ENCODE data around the gene MAN1A1.

The MAN1A1 gene

GRCh38 chr6:119361209-119361608 is 11.6 kb upstream of the MAN1A1 start:
- TF ChIP-seq CEBPB (IDR thresholded peaks at IDR 0.05), result no peak
- no peak for TF ChIP-seq YY1 (IDR thresholded peaks at IDR 0.05; ENCODE audit: low read depth)
- TF ChIP-seq, protein P1, sequence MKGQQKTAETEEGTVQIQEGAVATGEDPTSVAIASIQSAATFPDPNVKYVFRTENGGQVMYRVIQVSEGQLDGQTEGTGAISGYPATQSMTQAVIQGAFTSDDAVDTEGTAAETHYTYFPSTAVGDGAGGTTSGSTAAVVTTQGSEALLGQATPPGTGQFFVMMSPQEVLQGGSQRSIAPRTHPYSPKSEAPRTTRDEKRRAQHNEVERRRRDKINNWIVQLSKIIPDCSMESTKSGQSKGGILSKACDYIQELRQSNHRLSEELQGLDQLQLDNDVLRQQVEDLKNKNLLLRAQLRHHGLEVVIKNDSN (IDR thresholded peaks at IDR 0.05), result no peak
- no peak for TF ChIP-seq TAF1 (IDR thresholded peaks at IDR 0.05; ENCODE audit: low read depth)
- no peak for TF ChIP-seq REST (IDR thresholded peaks at IDR 0.05; ENCODE audit: low read depth)
- TF ChIP-seq ZBTB7A (IDR thresholded peaks at IDR 0.05; ENCODE audit: low read depth), result no peak
- no peak for TF ChIP-seq EP300 (IDR thresholded peaks at IDR 0.05; ENCODE audit: borderline replicate concordance)
- no peak for TF ChIP-seq CREB1 (IDR thresholded peaks at IDR 0.05; ENCODE audit: low read depth)
- TF ChIP-seq FOXM1 (IDR thresholded peaks at IDR 0.05; ENCODE audit: borderline replicate concordance, low read depth), result no peak
- TF ChIP-seq NFIC (IDR thresholded peaks at IDR 0.05), result no peak
- TF ChIP-seq RAD21 (IDR thresholded peaks at IDR 0.05; ENCODE audit: low read depth), result no peak

- no peak for TF ChIP-seq TEAD4 (IDR thresholded peaks at IDR 0.05)
- no peak for TF ChIP-seq MAX (IDR thresholded peaks at IDR 0.05)
- TF ChIP-seq ZBTB7A (IDR thresholded peaks at IDR 0.05; ENCODE audit: low read depth), result no peak
- no peak for TF ChIP-seq EP300 (IDR thresholded peaks at IDR 0.05; ENCODE audit: borderline replicate concordance)
- TF ChIP-seq TAF1 (IDR thresholded peaks at IDR 0.05; ENCODE audit: low read depth), result no peak
- no peak for TF ChIP-seq FOXM1 (IDR thresholded peaks at IDR 0.05; ENCODE audit: borderline replicate concordance, low read depth)
- TF ChIP-seq RAD21 (IDR thresholded peaks at IDR 0.05; ENCODE audit: low read depth), result no peak
- no peak for TF ChIP-seq TCF12 (IDR thresholded peaks at IDR 0.05; ENCODE audit: low read depth)
- TF ChIP-seq NFIC (IDR thresholded peaks at IDR 0.05), result no peak
- TF ChIP-seq REST (IDR thresholded peaks at IDR 0.05; ENCODE audit: low read depth), result no peak
- TF ChIP-seq YY1 (IDR thresholded peaks at IDR 0.05; ENCODE audit: low read depth), result no peak
- TF ChIP-seq EGR1 (IDR thresholded peaks at IDR 0.05), result no peak
- TF ChIP-seq CREB1 (IDR thresholded peaks at IDR 0.05; ENCODE audit: low read depth), result no peak
- no peak for TF ChIP-seq CEBPB (IDR thresholded peaks at IDR 0.05)
- TF ChIP-seq, protein P1 (IDR thresholded peaks at IDR 0.05), result no peak
These were observed 10.8 kb upstream of the MAN1A1 start for GRCh38 chr6:119360262-119360915.

DNA sequence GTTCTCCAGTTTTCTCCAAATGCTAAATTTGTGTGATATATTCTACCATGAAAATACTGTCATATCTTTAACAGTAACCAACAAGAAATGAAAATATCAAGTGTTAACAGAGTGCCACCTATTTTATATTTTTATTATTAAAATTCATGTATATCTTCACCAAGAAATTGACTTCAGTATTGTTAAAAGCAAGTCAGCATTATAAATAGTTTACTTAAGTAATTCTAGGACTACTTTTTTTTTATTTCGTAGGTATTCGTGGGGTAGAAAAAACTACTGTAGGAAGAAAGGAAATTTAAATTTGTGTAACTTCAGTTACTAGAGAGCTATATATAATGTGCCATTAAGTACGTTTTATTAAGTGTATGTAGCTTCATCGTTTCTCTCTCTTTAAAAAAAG is 6.3 kb upstream of the MAN1A1 start:
- TF ChIP-seq MAX (IDR thresholded peaks at IDR 0.05) (no peak), EGR1 (IDR thresholded peaks at IDR 0.05) (no peak), TCF12 (IDR thresholded peaks at IDR 0.05; ENCODE audit: low read depth) (no peak), CEBPB (IDR thresholded peaks at IDR 0.05) (no peak), CREB1 (IDR thresholded peaks at IDR 0.05; ENCODE audit: low read depth) (no peak), RAD21 (IDR thresholded peaks at IDR 0.05; ENCODE audit: low read depth) (no peak), NFIC (IDR thresholded peaks at IDR 0.05) (no peak), EP300 (IDR thresholded peaks at IDR 0.05; ENCODE audit: borderline replicate concordance) (no peak), TAF1 (IDR thresholded peaks at IDR 0.05; ENCODE audit: low read depth) (no peak), REST (IDR thresholded peaks at IDR 0.05; ENCODE audit: low read depth) (no peak), FOXM1 (IDR thresholded peaks at IDR 0.05; ENCODE audit: borderline replicate concordance, low read depth) (no peak), ZBTB7A (IDR thresholded peaks at IDR 0.05; ENCODE audit: low read depth) (no peak), YY1 (IDR thresholded peaks at IDR 0.05; ENCODE audit: low read depth) (no peak), TEAD4 (IDR thresholded peaks at IDR 0.05) (no peak)
- TF ChIP-seq, protein P1 (IDR thresholded peaks at IDR 0.05), result no peak

Measured in Ishikawa (cell line).